ENCODE results near the gene XBP1.
"Not testable (repeated sequence)": the region's sequence is repeated elsewhere in the genome, so short reads cannot be mapped to it uniquely, and the experiment has no call there.

The XBP1 gene

GRCh38 chr22:28800308-28801041, at the start of gene XBP1:
Gene XBP1 (minus strand): TSS chr22:28800569.
- peak; percentile 82 to 83 for DNase-seq (ENCODE audit: low read depth in 2 of 2)

- DNase-seq (ENCODE audit: low read depth in 2 of 2): no peak
Observed at GRCh38 chr22:28846994-28847393, 46.6 kb upstream of the XBP1 start.

- DNase-seq (ENCODE audit: low read depth in 2 of 2): not testable (repeated sequence)
Observed at GRCh38 chr22:28844277-28844676, 43.9 kb upstream of the XBP1 start.

GRCh38 chr22:28843633-28844032, 43.3 kb upstream of the XBP1 start:
- no peak for DNase-seq (ENCODE audit: low read depth in 2 of 2)

GRCh38 chr22:28841111-28841510, 40.7 kb upstream of the XBP1 start:
- no peak for DNase-seq (ENCODE audit: low read depth in 2 of 2)

- DNase-seq (ENCODE audit: low read depth in 2 of 2): no peak
Observed at GRCh38 chr22:28838971-28839370, 38.6 kb upstream of the XBP1 start.

GRCh38 chr22:28837640-28838039, 37.3 kb upstream of the XBP1 start:
- no peak for DNase-seq (ENCODE audit: low read depth in 2 of 2)

- DNase-seq (ENCODE audit: low read depth in 2 of 2): no peak
Observed at GRCh38 chr22:28835630-28836189, 35.3 kb upstream of the XBP1 start.

- DNase-seq (ENCODE audit: low read depth in 2 of 2): no peak
Observed at GRCh38 chr22:28833276-28833923, 33.0 kb upstream of the XBP1 start.

- no peak for DNase-seq (ENCODE audit: low read depth in 2 of 2)
Observed at GRCh38 chr22:28832731-28833130, 32.4 kb upstream of the XBP1 start.

GRCh38 chr22:28831140-28832072, 31.0 kb upstream of the XBP1 start:
- DNase-seq (ENCODE audit: low read depth in 2 of 2): no peak

- no peak for DNase-seq (ENCODE audit: low read depth in 2 of 2)
Observed at GRCh38 chr22:28830441-28830840, 30.1 kb upstream of the XBP1 start.

- peak; percentile 55 to 62 for DNase-seq (ENCODE audit: low read depth in 2 of 2)
Observed at GRCh38 chr22:28829358-28830181, 29.2 kb upstream of the XBP1 start.

GRCh38 chr22:28826921-28827320, 26.6 kb upstream of the XBP1 start:
- no peak for DNase-seq (ENCODE audit: low read depth in 2 of 2)

- DNase-seq (ENCODE audit: low read depth in 2 of 2): not testable (repeated sequence)
Observed at GRCh38 chr22:28826430-28826829, 26.1 kb upstream of the XBP1 start.

- DNase-seq (ENCODE audit: low read depth in 2 of 2): not testable (repeated sequence)
Observed at GRCh38 chr22:28824455-28824854, 24.1 kb upstream of the XBP1 start.

- no peak for DNase-seq (ENCODE audit: low read depth in 2 of 2)
Observed at GRCh38 chr22:28822930-28823551, 22.7 kb upstream of the XBP1 start.

- no peak for DNase-seq (ENCODE audit: low read depth in 2 of 2)
Observed at GRCh38 chr22:28821452-28821851, 21.1 kb upstream of the XBP1 start.

- DNase-seq (ENCODE audit: low read depth in 2 of 2): no peak
Observed at GRCh38 chr22:28820885-28821284, 20.5 kb upstream of the XBP1 start.

- no peak for DNase-seq (ENCODE audit: low read depth in 2 of 2)
Observed at GRCh38 chr22:28819253-28820096, 19.1 kb upstream of the XBP1 start.
